ENCODE results near the gene PPP6R2. TPM values are rescaled to one million over a fixed set of nuclear protein-coding genes. Genes with fewer than 3 reads are reported as not detected.
A peak's percentile ranks its signal among the peaks of the same experiment; 100 is the strongest.

The PPP6R2 gene
- total RNA-seq, 4 donors from 2014 or later: 32.0 to 56.3 (median 50.9) TPM

DNA sequence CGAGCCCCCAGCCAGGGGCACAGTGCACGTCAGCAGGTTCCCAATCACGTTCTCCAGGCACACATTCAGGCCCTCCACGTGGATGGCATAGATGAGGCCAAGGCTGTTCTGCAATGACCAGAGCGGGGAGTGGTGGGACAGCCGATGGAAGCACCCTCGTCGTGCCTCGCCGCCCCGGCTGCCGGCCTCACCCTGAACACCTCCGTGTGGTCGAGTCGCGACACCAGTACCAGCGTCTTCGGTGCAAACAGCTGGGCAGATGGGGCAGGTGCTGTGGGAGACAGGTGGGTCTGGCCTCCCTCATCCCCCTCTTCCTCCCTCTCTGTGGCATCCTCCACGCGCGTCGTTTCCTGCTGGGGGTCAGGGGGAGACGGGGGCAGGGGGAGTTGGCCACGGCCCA lies 124.2 kb downstream of the PPP6R2 start:
- intact Hi-C loops (cut with DNase I; ENCODE audit: low total_unique reads): no loop called here
- TF ChIP-seq, protein P1, sequence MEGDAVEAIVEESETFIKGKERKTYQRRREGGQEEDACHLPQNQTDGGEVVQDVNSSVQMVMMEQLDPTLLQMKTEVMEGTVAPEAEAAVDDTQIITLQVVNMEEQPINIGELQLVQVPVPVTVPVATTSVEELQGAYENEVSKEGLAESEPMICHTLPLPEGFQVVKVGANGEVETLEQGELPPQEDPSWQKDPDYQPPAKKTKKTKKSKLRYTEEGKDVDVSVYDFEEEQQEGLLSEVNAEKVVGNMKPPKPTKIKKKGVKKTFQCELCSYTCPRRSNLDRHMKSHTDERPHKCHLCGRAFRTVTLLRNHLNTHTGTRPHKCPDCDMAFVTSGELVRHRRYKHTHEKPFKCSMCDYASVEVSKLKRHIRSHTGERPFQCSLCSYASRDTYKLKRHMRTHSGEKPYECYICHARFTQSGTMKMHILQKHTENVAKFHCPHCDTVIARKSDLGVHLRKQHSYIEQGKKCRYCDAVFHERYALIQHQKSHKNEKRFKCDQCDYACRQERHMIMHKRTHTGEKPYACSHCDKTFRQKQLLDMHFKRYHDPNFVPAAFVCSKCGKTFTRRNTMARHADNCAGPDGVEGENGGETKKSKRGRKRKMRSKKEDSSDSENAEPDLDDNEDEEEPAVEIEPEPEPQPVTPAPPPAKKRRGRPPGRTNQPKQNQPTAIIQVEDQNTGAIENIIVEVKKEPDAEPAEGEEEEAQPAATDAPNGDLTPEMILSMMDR (IDR thresholded peaks at IDR 0.05): no peak
- no peak for TF ChIP-seq POLR2A (IDR thresholded peaks at IDR 0.05)
- no peak overlapping the region for H3K4me3 ChIP-seq (ENCODE audit: low read depth, poor library complexity, severe bottlenecking)
- WGBS, 2 donors: 89 to 92% methylated on average over 23 to 24 of the region's 24 CpGs
- no peak for DNase-seq (ENCODE audit: low spot score in 2 of 2)

DNA sequence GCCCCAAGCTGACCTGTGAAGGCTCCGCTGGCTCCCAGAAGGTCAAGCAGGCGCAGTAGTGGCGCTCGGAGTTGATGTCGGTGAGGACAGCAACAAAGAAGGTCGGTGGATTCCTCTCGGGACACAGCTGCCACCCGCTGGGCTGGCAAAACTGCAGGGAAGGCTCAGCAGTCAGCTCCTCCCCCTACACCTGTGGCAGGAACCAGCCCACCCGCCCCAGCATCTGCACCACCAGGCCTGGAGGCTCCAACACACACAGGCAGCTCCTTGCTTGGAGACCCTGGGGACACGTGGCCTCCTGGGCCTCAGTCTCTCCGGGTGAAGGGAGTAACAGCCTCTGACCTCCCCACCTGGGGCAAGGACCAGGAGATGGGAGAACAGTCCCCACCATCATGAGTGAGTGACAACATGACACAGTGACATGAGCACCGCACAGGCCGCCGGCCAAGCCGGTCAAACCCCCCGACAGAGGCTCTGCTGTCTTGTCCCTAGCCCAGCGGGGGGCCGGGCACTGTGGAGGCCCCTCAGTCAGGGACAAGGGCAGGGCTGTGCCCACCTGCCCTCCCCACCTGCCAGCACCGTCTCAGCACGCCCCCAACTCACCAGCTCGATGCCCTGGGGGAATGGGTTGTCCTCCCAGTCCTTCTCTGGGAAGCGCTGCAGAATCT lies 124.8 kb downstream of the PPP6R2 start:
- H3K4me3 ChIP-seq (ENCODE audit: low read depth, poor library complexity, severe bottlenecking): no peak overlapping the region
- 91 to 92% methylated on average over 12 to 21 of the region's 22 CpGs for WGBS, 2 donors
- TF ChIP-seq, protein P1 (IDR thresholded peaks at IDR 0.05): no peak
- no peak for TF ChIP-seq POLR2A (IDR thresholded peaks at IDR 0.05)
- intact Hi-C loops (cut with DNase I; ENCODE audit: low total_unique reads): no loop called here
- no peak for DNase-seq (ENCODE audit: low spot score in 2 of 2)

DNA sequence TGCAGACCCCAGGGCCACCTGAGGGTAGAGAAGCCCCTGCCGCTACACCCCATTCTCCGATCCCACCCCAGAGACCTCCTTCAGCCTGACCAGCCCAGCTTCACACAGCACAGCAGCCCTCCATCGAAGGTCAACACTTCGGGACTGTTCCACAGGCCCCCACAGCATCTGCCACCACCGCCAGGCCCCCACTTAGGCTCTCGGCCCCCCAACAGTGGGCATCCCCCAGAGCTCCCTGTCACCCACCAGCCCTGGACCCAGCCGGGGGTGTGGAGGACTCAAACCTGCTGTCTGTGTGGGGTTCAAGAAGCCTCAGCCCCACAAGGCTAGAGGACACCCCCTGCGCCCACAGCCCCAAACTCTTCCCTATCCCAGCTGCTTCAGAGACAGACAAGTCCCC lies 125.5 kb downstream of the PPP6R2 start:
- DNase-seq (ENCODE audit: low spot score in 2 of 2): no peak
- no peak overlapping the region for H3K4me3 ChIP-seq (ENCODE audit: low read depth, poor library complexity, severe bottlenecking)
- WGBS, 2 donors: 84 to 90% methylated on average over 8 of the region's 8 CpGs
- intact Hi-C loops (cut with DNase I; ENCODE audit: low total_unique reads): no loop called here
- no peak for TF ChIP-seq POLR2A (IDR thresholded peaks at IDR 0.05)
- TF ChIP-seq, protein P1 (IDR thresholded peaks at IDR 0.05): no peak

DNA sequence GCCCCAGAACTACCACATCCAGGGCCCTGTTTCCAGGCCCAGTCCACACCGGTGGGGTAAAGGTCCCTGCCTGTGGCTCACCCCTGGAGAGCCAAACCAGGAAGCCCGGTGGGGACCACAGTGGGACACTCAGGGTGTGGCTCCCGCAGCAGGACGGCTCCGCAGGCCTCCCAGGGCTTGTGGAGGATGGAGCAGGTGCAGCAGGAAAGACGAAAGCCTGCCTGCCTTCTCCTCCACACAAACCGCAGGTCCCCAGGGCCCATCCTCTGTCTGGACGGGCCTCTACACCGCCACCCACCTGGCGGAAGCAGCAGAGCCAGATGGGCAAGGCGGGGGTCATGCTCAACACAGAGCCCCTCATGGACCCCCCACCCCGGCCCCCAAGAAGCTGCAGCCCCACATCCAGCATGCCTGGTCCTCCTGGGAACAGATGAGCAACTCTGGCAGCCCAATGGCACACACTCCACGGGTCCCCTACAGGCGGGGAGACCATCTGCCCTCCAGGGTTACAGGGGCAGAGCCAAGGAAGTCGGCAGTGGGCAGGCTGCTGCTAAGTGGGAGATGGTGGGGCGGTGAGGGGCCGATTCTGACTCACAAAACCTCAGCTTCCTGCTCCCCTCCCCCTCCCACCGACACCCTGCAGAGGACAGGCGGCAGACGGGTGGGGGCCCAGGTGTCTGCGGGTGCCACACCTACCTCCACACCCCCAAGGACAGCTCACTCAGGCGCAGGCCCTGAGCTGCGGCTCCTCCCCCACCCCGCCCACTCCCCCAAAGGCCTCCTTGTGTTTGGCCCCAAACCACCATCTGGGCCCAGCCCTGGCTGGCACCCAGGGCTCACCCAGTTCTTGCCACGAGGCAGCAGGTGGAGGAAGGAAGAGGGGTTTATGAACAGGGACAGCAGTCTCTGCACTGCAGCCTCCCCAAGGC lies 126.5 kb downstream of the PPP6R2 start:
- DNase-seq (ENCODE audit: low spot score in 2 of 2): peak; percentile 57 to 94
- WGBS, 2 donors: 18 to 31% methylated on average over 13 to 24 of the region's 25 CpGs
- no peak overlapping the region for H3K4me3 ChIP-seq (ENCODE audit: low read depth, poor library complexity, severe bottlenecking)
- intact Hi-C loops (cut with DNase I; ENCODE audit: low total_unique reads): no loop called here
- TF ChIP-seq, protein P1 (IDR thresholded peaks at IDR 0.05): no peak
- TF ChIP-seq POLR2A (IDR thresholded peaks at IDR 0.05): no peak

GRCh38 chr22:50470491-50470890 lies 127.4 kb downstream of the PPP6R2 start:
- intact Hi-C loops (cut with DNase I; ENCODE audit: low total_unique reads): no loop called here
- no peak for DNase-seq (ENCODE audit: low spot score in 2 of 2)
- TF ChIP-seq, protein P1 (IDR thresholded peaks at IDR 0.05): no peak
- TF ChIP-seq POLR2A (IDR thresholded peaks at IDR 0.05): no peak
- 58 to 64% methylated on average over 6 of the region's 6 CpGs for WGBS, 2 donors
- no peak overlapping the region for H3K4me3 ChIP-seq (ENCODE audit: low read depth, poor library complexity, severe bottlenecking)
